ENCODE measurements around the gene PLCB4.

GRCh38 chr20:9043364-9043763 is 25.5 kb upstream of the PLCB4 start:
- TF ChIP-seq CTCF (IDR thresholded peaks at IDR 0.05) (no peak), POLR2A (IDR thresholded peaks at IDR 0.05) (no peak), POLR2AphosphoS5 (IDR thresholded peaks at IDR 0.05; ENCODE audit: insufficient read depth in 1 of 2, low read depth in 1 of 2) (no peak)

Data from vagina (tissue), 2 donors.